Thyroid gland (tissue), 4 donors: Measurements from ENCODE around the gene TET1. TPM values are rescaled to one million over a fixed set of nuclear protein-coding genes. Genes with fewer than 3 reads are reported as not detected.
A peak's percentile ranks its signal among the peaks of the same experiment; 100 is the strongest.

ENCODE experiments used
- DNase-seq, 2 donors: peaks; one replicate each; pipeline ENCODE4 v3.0.0-alpha.2; 2019
- H3K27ac ChIP-seq, 3 donors: fragments of 200-600 bp; sonication (generic); 1 replicate in 2 of 3; 2 replicates in 1 of 3; pipeline ENCODE4 v1.5.1; 2016 to 2019; ENCODE audit warnings: mild to moderate bottlenecking in 1 of 3, moderate library complexity in 1 of 3
- H3K27me3 ChIP-seq: fragments of 200-600 bp; sonication (generic); one replicate; pipeline ENCODE4 v1.5.1; 2019
- H3K36me3 ChIP-seq, 2 donors: fragments of 200-600 bp; sonication (generic); one replicate each; pipeline ENCODE4 v1.5.1; 2016 to 2019
- H3K4me1 ChIP-seq, 2 donors: fragments of 200-600 bp; sonication (generic); one replicate each; pipeline ENCODE4 v1.5.1; 2017 to 2019
- H3K4me3 ChIP-seq, 3 donors: fragments of 200-600 bp; sonication (generic); replicated peaks in 1 of 3; 1 replicate in 2 of 3; 2 replicates in 1 of 3; pipeline ENCODE4 v1.5.1; 2016; ENCODE audit warnings: mild to moderate bottlenecking in 1 of 3
- H3K9me3 ChIP-seq: fragments of 200-600 bp; sonication (generic); one replicate; pipeline ENCODE4 v1.5.1; 2017
- CTCF ChIP-seq, 6 experiments: fragments of 200-600 bp in 3 of 6; fragments of 450-650 bp in 3 of 6; sonication (generic) in 3 of 6; IDR thresholded peaks; one replicate each; pipeline ENCODE4 v1.5.1; 2016 to 2019; ENCODE audit warnings: antibody characterized with exemption in 6 of 6, mild to moderate bottlenecking in 2 of 6, inconsistent platforms in 1 of 6, moderate library complexity in 1 of 6
- POLR2A ChIP-seq, 2 donors: fragments of 450-650 bp; IDR thresholded peaks; one replicate each; pipeline ENCODE4 v1.6.1; 2017; ENCODE audit warnings: antibody characterized with exemption in 2 of 2, mild to moderate bottlenecking in 2 of 2, moderate library complexity in 1 of 2
- WGBS, 2 donors: methylation state at CpG; one replicate each; pipeline ENCODE4 v1.1.5; 2017; 5-methylcytosine and 5-hydroxymethylcytosine counted together
- intact Hi-C: fragments of 100-400 bp; cut with DNase I; formaldehyde crosslinking; loops from one replicate; pipeline ENCODE4 v1.15.1; 2023
- total RNA-seq, 4 donors: library from RNA; depleted of rRNA; stranded (reverse); fragments of >200 nt; gene quantifications; one replicate each; pipeline ENCODE4 v1.2.3, GENCODE V29; 2016

The TET1 gene
- total RNA-seq, 4 donors from 2014 or later: 7.4 to 11.4 (median 9.7) TPM

DNA sequence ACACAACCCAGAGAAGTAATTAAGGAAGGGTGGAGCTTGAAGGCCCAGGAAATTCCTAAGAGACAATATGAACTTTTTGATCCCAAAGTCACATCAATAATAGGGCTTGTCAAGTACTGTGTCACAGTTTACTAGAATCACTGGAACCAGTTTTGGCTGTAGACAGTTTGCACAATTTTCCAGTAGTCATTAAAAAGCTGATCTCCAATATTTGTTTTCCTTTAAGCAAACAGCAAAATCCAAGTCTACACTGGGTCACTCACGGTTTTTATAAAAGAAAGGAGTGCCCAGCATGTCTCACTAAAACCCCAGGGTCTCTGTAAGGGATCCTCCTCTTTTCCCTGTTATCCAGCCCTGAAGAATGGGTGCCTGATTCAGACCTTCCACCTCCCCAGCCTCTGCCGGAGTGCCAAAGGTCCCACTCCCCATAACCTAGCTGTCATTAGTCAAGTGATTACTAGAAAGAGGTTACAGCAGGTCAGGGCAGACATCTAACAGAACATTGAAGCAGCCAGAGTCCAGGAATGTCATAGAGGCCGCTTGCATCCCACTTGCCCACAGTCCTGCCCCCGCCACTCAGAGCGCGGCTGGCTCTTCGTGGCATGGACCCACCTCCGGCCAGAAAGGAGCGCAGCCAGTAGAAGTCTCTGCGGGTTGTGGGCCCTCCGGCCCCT is 33.4 kb upstream of the TET1 start:
- TF ChIP-seq CTCF (IDR thresholded peaks at IDR 0.05) (no peak), POLR2A (IDR thresholded peaks at IDR 0.05) (no peak)
- 0 to 10% methylated on average over 2 to 11 of the region's 11 CpGs for WGBS, 2 donors

DNA sequence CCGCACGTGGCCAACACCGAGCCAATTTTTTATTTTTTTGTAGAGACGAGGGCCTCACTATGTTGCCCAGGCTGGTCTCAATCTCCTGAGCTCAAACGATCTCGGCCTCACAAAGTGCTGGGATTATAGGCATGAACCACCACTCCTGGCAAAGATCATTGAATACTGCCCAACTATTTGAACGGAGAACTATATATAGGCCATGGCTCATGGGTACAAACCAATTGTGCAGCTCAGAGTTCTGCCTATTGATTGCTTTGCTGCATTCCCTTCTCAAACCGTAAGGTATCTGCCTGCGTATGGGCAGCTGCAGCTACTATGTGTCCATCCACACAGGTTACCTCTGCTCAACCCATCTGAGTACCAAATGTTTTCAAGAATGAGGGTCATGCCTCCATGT is 23.2 kb upstream of the TET1 start:
- H3K4me3 ChIP-seq: no peak overlapping the region
- intact Hi-C loops: no loop called here
- DNase-seq: no peak
- 84 to 96% methylated on average over 8 to 9 of the region's 9 CpGs for WGBS, 2 donors
- no peak overlapping the region for H3K27ac ChIP-seq
- H3K9me3 ChIP-seq: no peaks in the 10 kb centered on the region
- TF ChIP-seq POLR2A (IDR thresholded peaks at IDR 0.05) (no peak), CTCF (IDR thresholded peaks at IDR 0.05) (no peak)
- H3K4me1 ChIP-seq: no peaks in the 10 kb centered on the region
- H3K36me3 ChIP-seq: no peaks in the 10 kb centered on the region
- H3K27me3 ChIP-seq: no peaks in the 10 kb centered on the region

More for the DNA sequence above, 33.4 kb upstream of the TET1 start:
- peaks cover 0 to 4% of the 10 kb centered on the region in 2 donors for H3K4me1 ChIP-seq
- H3K9me3 ChIP-seq: no peaks in the 10 kb centered on the region
- no peaks in the 10 kb centered on the region for H3K27me3 ChIP-seq
- peak overlapping the region; percentile 82 to 98 (median 96) for H3K4me3 ChIP-seq
- no peak for DNase-seq
- H3K36me3 ChIP-seq: no peaks in the 10 kb centered on the region
- H3K27ac ChIP-seq: peak overlapping the region; percentile 92 to 94 (median 93)
- intact Hi-C loops: no loop called here

- H3K27me3 ChIP-seq: no peaks in the 10 kb centered on the region
- intact Hi-C loops: no loop called here
- H3K4me3 ChIP-seq: no peak overlapping the region
- TF ChIP-seq CTCF (IDR thresholded peaks at IDR 0.05): no peak
- TF ChIP-seq POLR2A (IDR thresholded peaks at IDR 0.05): no peak
- H3K36me3 ChIP-seq: no peaks in the 10 kb centered on the region
- H3K4me1 ChIP-seq: no peaks in the 10 kb centered on the region
- DNase-seq: no peak
- no peaks in the 10 kb centered on the region for H3K9me3 ChIP-seq
- WGBS, 2 donors: 84 to 87% methylated on average over 6 of the region's 6 CpGs
- no peak overlapping the region for H3K27ac ChIP-seq
Observed at GRCh38 chr10:68537796-68538195, 22.3 kb upstream of the TET1 start.

DNA sequence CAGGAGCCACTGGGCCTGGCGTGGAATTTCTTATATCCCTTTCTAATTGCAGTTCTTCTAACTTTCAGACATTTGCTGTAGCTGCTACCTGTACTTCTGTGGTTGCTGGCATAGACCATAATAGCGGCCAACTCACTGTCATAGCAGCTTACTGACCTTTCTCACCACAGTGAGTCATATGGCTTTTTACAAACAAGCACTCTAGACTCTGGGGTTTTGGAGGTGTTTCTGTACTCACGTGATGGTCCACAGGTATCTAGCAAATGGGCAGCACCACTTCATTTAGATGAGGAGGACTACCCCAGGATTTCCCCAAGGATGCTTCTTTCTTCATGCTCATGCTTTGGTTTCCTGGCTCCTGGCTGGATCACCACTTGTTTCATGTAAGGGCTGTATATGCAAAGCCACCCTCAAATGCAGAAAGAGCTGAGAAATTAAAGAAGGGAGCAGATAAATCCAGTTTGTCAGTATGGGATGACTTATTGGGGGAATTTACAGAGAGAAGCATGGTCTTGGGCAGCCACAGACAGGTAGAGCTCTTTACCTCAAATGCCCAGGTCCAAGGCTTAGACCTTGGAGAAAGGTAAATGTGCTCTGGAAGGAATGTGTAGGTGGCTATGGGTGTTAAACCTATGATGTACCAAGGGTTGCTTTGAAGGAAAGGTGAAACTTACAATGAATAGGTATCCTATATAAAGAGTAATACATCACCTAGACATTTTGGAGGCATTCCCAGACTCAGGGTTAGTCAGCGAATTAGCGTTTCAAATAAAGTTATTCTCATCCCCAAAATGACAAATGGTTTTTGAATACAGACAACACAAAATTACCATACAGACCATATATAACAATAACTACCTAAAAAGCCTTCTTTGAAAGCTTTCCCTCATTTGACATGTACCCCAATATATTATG is 16.9 kb upstream of the TET1 start:
- H3K27me3 ChIP-seq: no peaks in the 10 kb centered on the region
- WGBS, 2 donors: 74 to 86% methylated on average over 5 of the region's 5 CpGs
- no peaks in the 10 kb centered on the region for H3K4me1 ChIP-seq
- no peak for DNase-seq
- H3K27ac ChIP-seq: no peak overlapping the region
- intact Hi-C loops: no loop called here
- H3K4me3 ChIP-seq: no peak overlapping the region
- no peaks in the 10 kb centered on the region for H3K9me3 ChIP-seq
- H3K36me3 ChIP-seq: no peaks in the 10 kb centered on the region
- TF ChIP-seq CTCF (IDR thresholded peaks at IDR 0.05): no peak
- no peak for TF ChIP-seq POLR2A (IDR thresholded peaks at IDR 0.05)
